ENCODE measurements around the gene SLC27A3.

Gene SLC27A3

DNA sequence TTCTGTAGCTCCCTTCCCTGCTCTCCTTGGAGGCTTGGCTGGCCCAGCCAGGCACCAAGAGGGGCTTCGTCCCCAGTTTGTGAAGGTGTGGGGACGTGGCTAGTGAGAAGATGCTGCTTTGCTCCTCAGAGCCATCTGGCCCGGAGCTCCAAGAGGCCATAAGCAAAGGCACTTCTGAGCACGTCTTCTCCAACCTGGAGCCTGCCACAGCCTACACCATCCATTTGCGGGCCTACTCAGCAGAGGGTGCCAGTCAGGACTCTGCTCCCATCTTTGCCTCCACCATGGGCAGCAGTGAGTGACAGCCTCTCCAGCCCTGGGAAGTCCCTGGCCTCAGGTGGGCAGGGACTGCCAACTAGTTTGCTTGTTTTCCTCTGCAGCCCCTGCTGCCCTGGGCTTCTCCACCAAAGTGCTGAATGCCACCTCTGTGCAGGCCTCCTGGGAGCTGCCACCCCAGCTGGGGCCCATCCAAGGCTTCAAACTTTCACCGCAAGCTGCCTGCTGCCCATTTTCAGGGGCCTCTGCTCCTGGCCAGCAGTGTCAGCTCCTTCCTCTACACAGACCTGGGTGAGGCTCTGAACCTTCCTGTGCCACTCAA, 25.9 kb downstream of the SLC27A3 start:
- no peak for DNase-seq

DNA sequence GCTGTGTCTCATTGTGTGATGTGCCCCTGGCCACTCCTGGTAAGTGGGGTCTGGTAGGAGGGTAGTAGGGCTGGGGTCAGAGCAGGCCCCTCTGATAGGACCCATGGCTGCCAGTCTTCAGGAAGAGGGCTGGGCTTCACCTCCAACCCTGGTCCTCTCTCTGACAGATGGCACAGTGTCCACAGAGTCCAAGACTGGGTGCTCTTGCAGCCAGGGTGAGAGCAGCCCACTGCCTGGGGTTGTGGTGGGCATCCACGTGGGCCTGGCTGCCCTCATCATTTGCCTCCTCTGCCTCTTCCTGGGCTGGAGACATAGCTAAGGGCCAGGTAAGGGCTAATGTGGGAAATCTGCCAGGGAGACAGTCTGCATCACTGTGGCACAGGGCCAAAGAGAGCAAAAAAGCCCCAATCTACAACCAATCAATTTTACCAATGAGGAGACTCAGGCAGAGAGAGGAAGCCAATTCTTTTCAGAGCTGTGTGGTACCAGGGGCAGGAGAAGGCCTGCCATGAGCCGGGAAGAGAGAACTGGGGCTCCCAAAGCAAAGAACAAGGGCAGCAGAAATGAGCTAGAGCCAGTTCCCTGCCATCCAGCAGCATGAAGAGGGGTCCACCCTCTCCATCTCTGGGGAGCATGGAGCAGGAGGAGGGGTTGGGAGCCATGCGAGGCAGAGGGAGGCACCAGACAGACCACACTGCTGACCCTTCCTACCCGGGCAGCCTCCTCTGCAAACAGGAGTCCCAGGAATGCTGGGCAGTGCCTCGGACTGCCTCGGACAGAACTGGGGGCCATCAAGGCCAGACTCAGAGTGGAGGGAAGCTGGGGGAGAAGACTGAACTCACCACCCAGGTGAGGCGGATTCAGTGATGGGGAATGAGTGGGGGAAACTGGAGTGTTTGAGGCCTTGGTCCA, 26.8 kb downstream of the SLC27A3 start:
- no peak for DNase-seq

DNA sequence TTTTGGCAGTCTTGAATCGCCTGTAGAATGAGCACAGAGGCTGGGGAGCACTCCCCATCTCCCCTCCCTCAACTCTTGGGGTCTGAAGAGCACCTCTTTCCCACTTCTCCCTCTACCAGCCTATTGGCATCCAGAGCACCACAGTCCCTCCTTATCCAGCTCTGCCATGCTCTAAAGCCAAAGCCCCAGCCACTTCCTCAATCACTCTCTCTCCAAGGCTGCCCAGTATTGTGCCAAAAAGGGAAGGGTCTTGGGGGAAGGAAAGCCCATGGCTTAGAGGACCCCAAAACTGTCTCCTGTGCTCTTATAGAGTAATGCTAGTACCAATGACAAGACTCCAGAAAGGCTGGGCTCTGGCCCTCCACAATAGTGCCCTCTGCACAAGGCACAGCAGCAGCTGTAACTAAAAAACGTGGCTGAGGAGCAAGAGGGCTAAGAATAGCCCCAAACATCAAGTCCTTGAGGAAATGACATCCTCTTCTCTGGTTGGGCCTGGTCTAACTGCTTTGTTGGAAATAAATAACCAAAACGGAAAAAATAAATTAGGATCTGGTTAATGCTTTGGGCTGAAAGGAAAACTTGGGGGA, 28.4 kb downstream of the SLC27A3 start:
- no peak for DNase-seq

DNA sequence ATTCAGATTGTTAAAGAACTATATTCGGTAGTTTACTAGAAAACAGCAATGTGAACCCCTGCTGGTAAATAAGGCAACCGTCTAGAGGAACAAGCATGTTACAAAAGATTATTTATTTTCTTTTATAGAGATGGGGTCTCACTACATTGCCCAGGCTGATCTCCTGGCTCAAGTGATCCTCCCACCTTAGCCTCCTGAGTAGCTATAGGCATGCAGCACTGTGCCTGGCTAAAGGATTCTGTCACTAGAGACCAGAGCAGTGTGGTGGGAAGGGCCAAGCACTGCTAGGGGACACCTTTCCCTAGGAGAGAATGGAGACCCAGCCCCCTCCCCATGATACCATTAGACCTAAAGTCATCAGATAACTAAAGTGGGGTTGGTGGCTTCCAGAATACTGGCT, 28.9 kb downstream of the SLC27A3 start:
- no peak for DNase-seq

DNA sequence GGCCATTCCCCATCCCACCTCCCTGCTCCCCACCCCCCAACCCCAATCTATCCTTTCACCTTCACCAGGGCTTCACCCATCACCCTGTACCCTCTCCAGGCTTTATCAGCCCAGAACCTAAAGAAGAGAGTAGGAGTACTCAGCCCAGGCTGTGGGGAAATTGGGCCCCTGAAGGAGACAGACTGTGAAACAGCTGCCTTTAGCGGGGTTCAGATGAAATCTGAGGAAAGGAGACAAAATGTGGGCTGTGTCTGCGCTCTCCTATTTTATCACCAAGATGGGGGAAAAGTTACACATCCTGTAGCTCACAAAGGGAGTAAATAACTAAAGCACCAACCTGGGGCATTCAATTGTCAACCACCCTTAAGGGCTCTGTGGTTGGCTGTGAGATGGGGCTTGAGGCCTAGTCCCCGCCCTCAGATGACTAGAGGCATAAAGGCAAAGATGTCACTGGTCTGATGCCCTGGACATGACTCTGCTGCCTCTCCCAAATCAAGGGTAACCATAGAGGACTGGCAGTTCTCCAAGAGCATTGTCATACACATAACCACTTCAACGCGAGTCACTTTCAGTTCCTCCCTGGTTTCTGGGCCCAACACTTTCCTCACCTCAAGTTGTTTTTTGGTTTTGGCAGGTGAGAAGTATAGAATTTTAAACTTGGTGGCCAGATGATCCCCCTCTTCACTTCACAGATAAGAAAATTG, 30.0 kb downstream of the SLC27A3 start:
- no peak for DNase-seq

DNA sequence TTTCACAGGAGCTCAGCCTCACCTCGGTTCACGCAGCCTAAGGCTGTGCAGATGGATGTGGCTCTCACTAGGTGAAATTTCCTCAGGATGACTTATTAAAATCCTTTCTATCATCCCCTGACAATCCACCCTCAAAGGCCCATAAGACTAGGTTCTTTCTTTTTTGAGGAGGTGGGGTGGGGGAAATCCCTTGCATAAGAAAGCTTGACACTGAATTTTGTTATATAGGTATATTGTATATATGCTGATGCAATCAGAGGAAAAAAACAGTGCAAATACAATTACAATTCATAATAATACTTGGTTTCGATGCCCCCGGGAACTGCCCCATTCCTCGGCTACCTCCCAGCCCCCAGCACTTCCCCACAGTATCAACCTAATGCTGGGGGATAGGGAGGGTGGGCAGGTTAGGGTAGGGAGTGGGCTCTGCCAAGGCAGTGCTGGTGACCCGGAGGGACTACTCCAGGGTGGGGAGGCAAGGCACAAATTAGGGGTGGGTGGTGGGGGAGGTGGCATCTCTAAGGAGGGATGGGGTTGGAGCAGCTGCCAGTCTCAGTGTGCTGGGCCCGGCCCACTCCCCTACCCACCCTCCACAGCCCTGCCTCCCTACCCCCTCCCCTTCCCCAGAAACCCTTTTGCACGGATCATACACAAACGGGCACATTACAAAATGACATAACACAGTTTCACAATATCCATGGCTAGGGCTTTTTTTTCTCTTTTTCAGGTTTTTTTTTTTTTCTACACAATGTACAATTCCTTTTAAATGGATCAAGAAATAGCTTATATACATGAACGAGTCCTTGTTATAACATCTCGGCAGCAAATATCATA, 30.9 kb downstream of the SLC27A3 start:
- DNase-seq, result no peak

DNA sequence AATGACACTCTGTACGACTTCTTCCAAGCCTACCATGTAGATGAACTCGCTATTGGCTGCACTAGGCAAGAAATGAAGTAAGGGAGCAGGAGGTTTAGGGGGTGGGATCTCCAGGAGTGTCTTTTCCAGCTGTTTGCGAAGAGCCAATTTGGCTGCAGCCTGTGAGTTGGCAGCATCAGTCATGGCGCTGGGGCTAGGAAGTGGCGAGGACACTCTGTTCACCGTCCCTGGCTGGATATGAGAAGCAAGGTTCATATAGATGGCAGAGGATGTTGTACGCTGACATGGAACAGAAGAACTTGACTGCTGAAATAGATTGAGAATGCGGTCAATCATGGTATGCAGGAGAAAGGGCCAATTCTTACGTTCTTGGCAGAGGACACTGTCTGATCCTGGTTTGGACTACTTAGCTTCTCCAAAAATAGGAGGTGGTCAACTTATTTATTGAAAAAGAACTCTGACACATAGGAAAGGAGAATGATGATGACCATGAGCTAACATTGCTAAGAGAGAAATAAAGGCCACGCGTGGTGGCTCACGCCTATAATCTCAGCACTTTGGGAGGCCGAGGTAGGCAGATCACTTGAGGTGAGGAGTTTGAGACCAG, 41.2 kb downstream of the SLC27A3 start:
- DNase-seq, result no peak

DNA sequence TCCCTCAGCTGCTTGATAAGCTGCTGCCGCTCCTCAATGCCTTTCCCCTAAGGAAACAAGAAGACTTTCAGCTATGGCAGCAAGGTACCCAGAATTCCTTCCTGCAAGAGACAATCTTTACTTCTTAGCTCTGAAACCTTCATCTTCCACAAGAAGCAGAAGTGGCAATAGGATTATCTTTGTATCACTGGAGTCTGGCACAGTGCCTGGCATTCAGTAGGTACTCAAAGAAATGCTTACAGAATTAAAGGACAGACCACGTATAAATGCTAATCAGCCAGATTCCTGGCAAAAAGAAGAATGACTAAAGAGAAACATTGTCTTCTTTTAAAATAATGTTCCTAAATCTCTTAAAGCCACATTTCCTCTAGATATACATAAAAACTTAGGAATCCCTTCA, 43.7 kb downstream of the SLC27A3 start:
- DNase-seq, result no peak

DNA sequence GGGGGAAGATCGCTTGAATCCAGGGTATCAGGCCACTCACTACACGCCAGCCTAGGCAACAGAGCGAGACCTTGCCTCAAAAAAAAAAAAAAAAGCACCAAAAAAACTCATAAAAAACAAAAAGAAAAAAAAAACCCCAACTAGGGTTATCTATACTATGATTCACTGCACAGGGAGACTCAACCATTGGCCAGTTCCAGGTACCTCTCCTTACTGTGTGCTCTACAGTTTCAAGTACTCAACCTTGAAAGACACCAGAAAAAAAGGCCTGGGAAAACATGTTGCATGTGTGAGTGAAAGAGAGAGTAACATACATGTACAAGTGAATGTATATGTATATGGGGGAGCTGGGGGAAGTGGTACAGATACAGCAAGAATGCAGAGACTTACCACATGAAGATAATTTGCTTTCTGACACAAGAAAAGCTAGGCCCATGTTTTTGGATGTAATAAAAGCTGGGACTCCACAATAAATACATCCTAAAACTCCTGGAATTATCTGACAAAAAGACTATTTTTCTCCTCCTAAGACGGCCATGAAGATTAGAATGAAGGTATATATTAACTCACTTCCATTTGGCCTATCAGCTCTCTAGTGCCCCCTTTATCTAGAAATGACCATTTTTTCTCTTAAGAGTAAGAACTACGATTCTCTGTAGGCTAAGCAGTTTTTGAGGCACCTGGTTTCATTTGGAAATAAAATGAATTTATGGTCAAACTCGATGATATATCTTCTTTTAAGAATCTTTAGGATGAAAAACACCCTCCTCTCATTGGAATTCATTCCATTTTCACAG, 52.2 kb downstream of the SLC27A3 start:
- DNase-seq, result no peak
